H7 (cell line): ENCODE results near the gene IL17A. TPM values are rescaled to one million over a fixed set of nuclear protein-coding genes. Genes with fewer than 3 reads are reported as not detected.

ENCODE experiments used
- DNase-seq: peaks from one replicate; pipeline ENCODE4 v3.0.0; 2012
- H3K27me3 ChIP-seq: 2 replicates; pipeline ENCODE4 v1.6.0; 2011; ENCODE audit warnings: mild to moderate bottlenecking, low read length; ENCODE audit not compliant: control insufficient read depth, insufficient read depth
- H3K36me3 ChIP-seq: replicated peaks from 2 replicates; pipeline ENCODE4 v1.5.1; 2011; ENCODE audit warnings: low read length; ENCODE audit not compliant: control insufficient read depth, insufficient read depth
- H3K4me3 ChIP-seq: 2 replicates; pipeline ENCODE4 v1.5.1; 2011; ENCODE audit warnings: low read depth, mild to moderate bottlenecking, control low read depth, low read length, moderate library complexity; ENCODE audit not compliant: insufficient read depth
- total RNA-seq: library from RNA; depleted of rRNA; stranded (reverse); fragments of >200 nt; shearing (Covaris generic); gene quantifications from 2 replicates; pipeline ENCODE4 v1.2.3, GENCODE V29; 2014; rRNA removed

The IL17A gene
- total RNA-seq: 0.03 TPM in 1 of 2 replicates, not detected in the other

- H3K4me3 ChIP-seq: no peak within 1 kb of the TSS
- DNase-seq: no peak
- no peaks in the 10 kb centered on the region for H3K36me3 ChIP-seq
- H3K27me3 ChIP-seq: no peaks in the 10 kb centered on the region
These were observed at the start of gene IL17A for GRCh38 chr6:52186075-52186474. Gene IL17A, plus strand, starts transcription at chr6:52186375. Its CDS starts 57 bp downstream, at chr6:52186432.

- Histone ChIP-seq H3K27me3 (no peaks in the 10 kb centered on the region), H3K4me3 (no peak overlapping the region), H3K36me3 (no peaks in the 10 kb centered on the region)
- DNase-seq: no peak
These were observed 49.2 kb upstream of the IL17A start for GRCh38 chr6:52136934-52137467.

DNA sequence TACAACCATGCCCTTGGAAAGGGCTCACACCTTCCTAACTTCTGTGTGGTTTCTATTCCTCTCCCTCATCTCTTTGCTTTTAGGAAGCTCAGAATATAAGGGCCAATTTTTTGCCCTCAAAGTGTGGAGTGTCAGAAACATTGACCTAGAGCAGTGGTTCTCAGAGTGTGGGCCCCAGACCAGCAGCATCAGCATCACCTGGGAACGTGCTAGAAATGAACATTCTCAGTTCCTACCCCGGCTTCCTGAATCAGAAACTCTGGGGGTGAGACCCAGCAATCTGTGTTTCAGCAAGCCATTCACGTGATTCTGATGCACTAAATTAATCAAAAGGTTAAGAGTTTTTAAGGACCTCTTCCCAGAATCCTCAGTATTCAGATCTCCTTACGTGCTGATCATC, 47.9 kb upstream of the IL17A start:
- no peaks in the 10 kb centered on the region for H3K36me3 ChIP-seq
- no peaks in the 10 kb centered on the region for H3K27me3 ChIP-seq
- no peak overlapping the region for H3K4me3 ChIP-seq
- DNase-seq: no peak

DNA sequence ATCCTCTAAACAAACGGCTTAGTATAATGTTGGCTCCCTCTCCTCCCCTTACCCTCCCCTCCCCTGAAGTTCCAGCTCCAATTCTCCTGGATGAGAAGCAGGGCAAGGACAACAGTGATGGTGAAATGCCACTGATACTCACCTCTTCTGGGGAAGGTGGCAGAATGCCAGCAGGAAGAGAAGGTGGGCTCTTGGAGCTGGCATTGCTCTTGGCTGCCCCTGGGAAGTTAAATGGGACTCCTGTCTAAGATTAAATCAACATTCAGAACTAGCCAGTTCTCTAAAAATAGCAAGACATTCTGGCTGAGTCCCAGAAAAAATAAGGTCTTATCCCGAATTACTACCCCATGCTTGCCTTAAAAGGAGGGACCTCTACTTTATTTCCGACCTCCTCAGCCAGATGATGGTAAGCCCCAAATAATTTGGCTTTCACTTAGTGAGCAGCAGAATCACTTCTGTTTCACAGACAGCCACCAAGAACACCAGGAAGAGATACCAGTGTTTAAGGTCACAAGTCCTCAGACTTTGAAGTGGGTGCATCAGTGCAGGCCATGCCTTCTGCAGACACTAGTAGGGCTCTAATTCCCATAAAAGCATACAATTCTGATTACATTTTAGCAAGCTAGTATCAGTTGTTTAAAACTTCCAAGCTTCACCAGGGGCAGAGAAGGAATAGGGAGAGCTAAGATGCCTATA, 46.0 kb upstream of the IL17A start:
- H3K27me3 ChIP-seq: no peaks in the 10 kb centered on the region; the same call in 1 of the 2 replicates
- no peak overlapping the region for H3K4me3 ChIP-seq
- H3K36me3 ChIP-seq: no peaks in the 10 kb centered on the region
- no peak for DNase-seq

DNA sequence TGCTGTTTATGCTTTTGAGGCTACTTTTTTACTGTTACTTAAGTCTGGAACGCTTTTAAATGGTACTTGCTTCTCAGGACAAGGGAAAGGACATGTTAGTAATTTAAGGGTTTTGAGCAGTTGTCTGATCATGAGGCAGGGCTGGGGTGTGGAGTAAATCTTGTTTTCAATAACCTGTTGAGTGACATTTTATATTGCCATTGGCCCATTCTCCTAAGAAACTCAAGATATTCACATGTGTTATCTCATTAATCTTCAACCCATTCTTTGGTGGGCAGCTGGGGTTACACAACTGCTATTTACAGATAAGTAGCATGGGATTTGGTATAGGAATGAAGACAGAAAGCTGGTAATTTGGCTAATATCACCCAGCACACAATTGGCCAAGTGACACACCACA, 44.6 kb upstream of the IL17A start:
- no peaks in the 10 kb centered on the region; the same call in 1 of the 2 replicates for H3K27me3 ChIP-seq
- H3K36me3 ChIP-seq: no peaks in the 10 kb centered on the region
- no peak overlapping the region for H3K4me3 ChIP-seq
- no peak for DNase-seq

DNA sequence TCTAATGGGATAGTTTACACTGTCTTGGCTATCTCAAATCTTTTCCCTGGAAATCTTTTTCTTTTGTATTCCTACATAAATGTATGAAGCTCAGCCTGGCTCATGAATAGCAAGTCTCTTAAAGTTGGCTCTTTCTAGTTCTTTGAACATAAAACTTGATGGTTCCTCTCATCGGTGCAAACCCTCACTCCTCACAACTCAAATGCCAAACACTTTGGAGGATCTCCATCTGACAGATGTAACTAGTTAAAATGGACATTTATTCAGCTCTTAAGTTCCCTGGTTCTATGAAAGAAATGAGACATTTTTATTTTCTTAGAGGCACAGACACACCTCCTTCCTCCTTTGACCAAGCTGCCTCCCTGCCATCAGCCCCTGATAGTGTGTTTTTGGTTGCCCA, 43.6 kb upstream of the IL17A start:
- H3K27me3 ChIP-seq: no peaks in the 10 kb centered on the region; the same call in 1 of the 2 replicates
- H3K36me3 ChIP-seq: no peaks in the 10 kb centered on the region
- no peak overlapping the region for H3K4me3 ChIP-seq
- DNase-seq: no peak

DNA sequence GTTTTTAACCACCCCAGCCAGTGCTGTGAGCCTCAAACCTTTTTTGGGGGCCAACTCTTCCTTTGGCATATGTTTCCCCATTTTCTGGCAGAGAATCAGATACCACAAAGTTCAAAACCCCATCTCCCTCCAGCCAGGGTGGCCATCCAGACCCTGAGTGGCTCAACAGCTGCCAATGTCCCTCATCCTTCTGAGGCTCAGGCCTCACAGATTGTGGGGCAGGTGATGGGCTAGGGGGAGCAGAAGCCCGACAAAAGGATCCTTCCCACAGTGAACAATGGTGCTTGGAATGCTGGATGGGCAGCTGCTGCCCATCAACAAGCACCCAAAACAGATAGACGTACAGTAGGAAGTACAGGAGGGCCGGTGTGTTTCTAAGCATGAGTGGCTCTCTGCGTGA, 42.6 kb upstream of the IL17A start:
- no peak for DNase-seq
- H3K27me3 ChIP-seq: no peaks in the 10 kb centered on the region; the same call in 1 of the 2 replicates
- no peak overlapping the region for H3K4me3 ChIP-seq
- no peaks in the 10 kb centered on the region for H3K36me3 ChIP-seq

DNA sequence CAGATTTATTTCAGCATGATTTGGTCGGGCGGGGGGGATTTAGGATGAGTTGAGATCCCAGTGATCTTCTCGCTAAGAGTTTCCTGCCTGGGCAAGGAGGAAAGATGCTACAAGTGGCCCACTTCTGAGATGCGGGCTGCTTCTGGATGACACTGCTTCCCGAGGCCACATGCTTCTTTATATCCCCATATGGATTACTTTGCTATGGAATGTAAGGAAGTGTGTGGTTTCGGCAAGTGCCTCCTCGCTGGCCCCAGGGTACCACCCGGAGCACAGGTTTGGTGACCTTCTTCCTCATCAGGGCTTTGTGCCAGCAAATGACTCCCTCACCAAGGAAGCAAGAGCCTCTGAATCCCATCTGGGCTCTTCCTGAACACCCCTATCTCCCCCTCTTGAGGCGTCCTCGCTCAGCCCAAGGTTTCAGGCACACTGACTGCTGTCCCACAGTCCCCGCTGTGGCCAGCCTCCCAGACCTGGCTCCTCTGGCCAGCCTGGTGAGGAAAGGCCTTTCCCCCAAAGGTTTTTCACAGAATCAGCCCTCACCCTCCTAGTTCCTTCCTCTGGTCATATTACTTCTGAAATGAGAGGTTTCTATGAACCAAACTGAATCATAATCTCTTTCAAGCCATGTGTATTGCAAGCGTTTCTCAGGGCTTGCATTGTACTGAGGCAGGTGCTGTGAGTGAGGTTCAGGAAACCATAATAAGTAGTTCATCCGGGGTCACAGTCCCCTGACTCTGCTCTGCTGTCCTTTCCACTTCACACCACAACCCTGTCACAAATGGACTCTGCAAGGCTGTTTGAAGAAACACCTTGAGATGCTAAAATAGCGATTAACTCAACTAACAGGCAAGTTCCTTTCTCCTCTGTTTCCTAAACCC, 41.7 kb upstream of the IL17A start:
- DNase-seq: no peak
- no peak overlapping the region for H3K4me3 ChIP-seq
- H3K27me3 ChIP-seq: no peaks in the 10 kb centered on the region; the same call in 1 of the 2 replicates
- H3K36me3 ChIP-seq: no peaks in the 10 kb centered on the region

DNA sequence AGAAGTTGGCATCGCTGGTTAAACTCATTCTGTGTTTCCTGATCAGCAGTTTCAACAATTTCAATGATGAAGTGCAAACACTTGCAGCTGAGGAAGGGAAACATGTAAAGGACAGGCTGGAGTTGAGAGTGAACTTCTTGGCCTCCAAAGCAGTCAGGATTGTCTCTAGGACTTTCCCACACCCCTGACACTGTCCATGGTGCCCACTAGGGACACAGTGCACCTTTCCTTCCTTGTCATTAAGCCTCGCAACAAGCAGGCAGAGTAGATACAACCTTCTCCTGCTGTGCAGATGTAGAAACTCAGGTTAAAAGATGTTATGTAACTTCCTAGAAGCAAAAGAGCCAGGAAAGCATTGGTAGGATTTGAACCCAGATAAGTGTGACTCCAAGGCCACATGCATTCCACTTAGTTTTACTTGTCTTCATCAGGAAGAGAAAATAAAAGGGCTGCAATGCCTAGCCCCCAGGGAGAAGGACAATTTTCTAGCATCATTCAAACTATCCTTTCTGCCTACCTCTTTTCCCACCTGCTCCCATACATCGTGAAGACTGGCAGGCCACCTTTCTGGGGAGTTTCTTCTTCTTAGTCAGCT, 39.2 kb upstream of the IL17A start:
- H3K27me3 ChIP-seq: no peaks in the 10 kb centered on the region; the same call in 1 of the 2 replicates
- H3K4me3 ChIP-seq: no peak overlapping the region
- no peaks in the 10 kb centered on the region for H3K36me3 ChIP-seq
- DNase-seq: no peak

DNA sequence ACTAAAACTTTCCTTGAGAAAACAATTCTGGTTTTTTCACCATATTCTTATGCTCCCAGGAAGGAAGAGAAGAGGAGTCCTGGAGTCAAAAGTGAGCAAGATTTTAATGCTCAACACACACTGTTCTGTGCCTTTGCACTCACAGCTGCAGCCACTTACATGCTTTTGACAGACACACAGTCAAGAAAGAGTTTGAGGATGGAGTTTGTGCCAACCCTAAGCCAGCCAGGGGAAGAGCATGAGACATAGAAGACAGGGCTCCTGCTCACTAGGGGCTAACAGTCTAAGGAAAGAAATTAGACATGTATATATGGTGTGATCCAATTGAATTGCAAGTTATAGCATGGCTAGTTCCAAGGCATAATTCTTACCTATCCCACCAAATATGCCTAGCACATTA, 37.1 kb upstream of the IL17A start:
- Histone ChIP-seq H3K36me3 (no peaks in the 10 kb centered on the region), H3K4me3 (no peak overlapping the region), H3K27me3 (no peaks in the 10 kb centered on the region; the same call in 1 of the 2 replicates)
- no peak for DNase-seq

- no peaks in the 10 kb centered on the region for H3K36me3 ChIP-seq
- DNase-seq: no peak
- no peak overlapping the region for H3K4me3 ChIP-seq
- no peaks in the 10 kb centered on the region; the same call in 1 of the 2 replicates for H3K27me3 ChIP-seq
These were observed 36.2 kb upstream of the IL17A start for GRCh38 chr6:52149949-52150348.

GRCh38 chr6:52152070-52152423, 34.1 kb upstream of the IL17A start:
- H3K36me3 ChIP-seq: no peaks in the 10 kb centered on the region
- no peaks in the 10 kb centered on the region for H3K27me3 ChIP-seq
- no peak for DNase-seq
- H3K4me3 ChIP-seq: no peak overlapping the region

GRCh38 chr6:52152711-52153160, 33.4 kb upstream of the IL17A start:
- Histone ChIP-seq H3K27me3 (no peaks in the 10 kb centered on the region), H3K4me3 (no peak overlapping the region), H3K36me3 (no peaks in the 10 kb centered on the region)
- DNase-seq: no peak

DNA sequence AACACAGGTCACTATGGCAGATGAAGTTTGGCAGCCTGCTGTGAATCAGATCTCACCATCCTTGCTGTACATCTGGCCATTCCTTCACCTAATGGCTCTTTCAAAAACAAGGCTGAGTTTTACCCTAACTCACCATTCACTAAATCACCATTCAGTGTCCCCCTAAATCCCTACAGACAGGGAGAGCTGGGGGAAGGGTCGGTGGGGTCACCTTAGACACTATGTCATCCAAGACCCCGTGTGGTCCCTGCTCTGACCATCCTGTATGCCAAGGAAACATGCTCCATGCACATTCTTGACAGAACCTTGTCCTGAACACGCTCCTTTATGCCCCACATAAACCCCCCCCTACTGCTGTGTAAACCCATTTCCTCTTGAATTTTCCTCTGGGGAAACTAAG, 31.8 kb upstream of the IL17A start:
- H3K27me3 ChIP-seq: no peaks in the 10 kb centered on the region
- H3K36me3 ChIP-seq: no peaks in the 10 kb centered on the region
- H3K4me3 ChIP-seq: no peak overlapping the region
- no peak for DNase-seq
